ENCODE data around the gene SH3PXD2A.

SH3PXD2A gene

GRCh38 chr10:103695584-103696005 lies 159.8 kb downstream of the SH3PXD2A start:
- no peak for TF ChIP-seq CTCF (IDR thresholded peaks at IDR 0.05)

GRCh38 chr10:103693812-103694205 lies 161.6 kb downstream of the SH3PXD2A start:
- TF ChIP-seq CTCF (IDR thresholded peaks at IDR 0.05): no peak

GRCh38 chr10:103692952-103693811 lies 162.2 kb downstream of the SH3PXD2A start:
- no peak for TF ChIP-seq CTCF (IDR thresholded peaks at IDR 0.05)

- no peak for TF ChIP-seq CTCF (IDR thresholded peaks at IDR 0.05)
These were observed 162.9 kb downstream of the SH3PXD2A start for GRCh38 chr10:103692436-103692951.

GRCh38 chr10:103691723-103692435 lies 163.5 kb downstream of the SH3PXD2A start:
- TF ChIP-seq CTCF (IDR thresholded peaks at IDR 0.05): no peak

- no peak for TF ChIP-seq CTCF (IDR thresholded peaks at IDR 0.05)
These were observed 164.1 kb downstream of the SH3PXD2A start for GRCh38 chr10:103691267-103691666.

- no peak for TF ChIP-seq CTCF (IDR thresholded peaks at IDR 0.05)
These were observed 165.1 kb downstream of the SH3PXD2A start for GRCh38 chr10:103690281-103690680.
